OCI-LY1 (cell line): Measurements from ENCODE around the gene DHFR.

Source experiments
- H2AFZ ChIP-seq: fragments of 200-600 bp; sonication (generic), shearing (Covaris generic); 2 replicates; pipeline ENCODE4 v1.6.0; 2014; ENCODE audit warnings: antibody characterized with exemption, mild to moderate bottlenecking, low read length
- H3F3A ChIP-seq: fragments of 200-600 bp; sonication (generic), shearing (Covaris generic); 2 replicates; pipeline ENCODE4 v1.6.0; 2014; ENCODE audit warnings: mild to moderate bottlenecking, antibody characterized with exemption, low read length, moderate library complexity; ENCODE audit not compliant: insufficient read depth
- H3K27ac ChIP-seq: fragments of 200-600 bp; sonication (generic); 2 replicates; pipeline ENCODE4 v1.5.1; 2014; ENCODE audit warnings: low read length, mixed run types, mild to moderate bottlenecking, low read depth; ENCODE audit not compliant: poor library complexity, severe bottlenecking
- H3K27me3 ChIP-seq: fragments of 200-600 bp; sonication (generic); 2 replicates; pipeline ENCODE4 v1.6.0; 2014; ENCODE audit warnings: antibody characterized with exemption, mild to moderate bottlenecking, low read length, moderate library complexity; ENCODE audit not compliant: insufficient read depth
- H3K36me3 ChIP-seq: fragments of 200-600 bp; sonication (generic); 2 replicates; pipeline ENCODE4 v1.6.1; 2014; ENCODE audit warnings: mild to moderate bottlenecking, antibody characterized with exemption, low read length, moderate library complexity, mixed read lengths; ENCODE audit not compliant: insufficient read depth
- H3K4me1 ChIP-seq: fragments of 200-600 bp; sonication (generic); 2 replicates; pipeline ENCODE4 v1.5.1; 2014; ENCODE audit warnings: mild to moderate bottlenecking, low read length, moderate library complexity; ENCODE audit not compliant: insufficient read depth, severe bottlenecking
- H3K4me2 ChIP-seq: fragments of 200-600 bp; sonication (generic), shearing (Covaris generic); 2 replicates; pipeline ENCODE4 v1.6.1; 2014; ENCODE audit warnings: low read length
- H3K4me3 ChIP-seq: fragments of 200-600 bp; sonication (generic); 2 replicates; pipeline ENCODE4 v1.5.1; 2014; ENCODE audit warnings: low read length, low read depth, mild to moderate bottlenecking, mixed read lengths; ENCODE audit not compliant: poor library complexity, severe bottlenecking
- H3K79me2 ChIP-seq: fragments of 200-600 bp; shearing (Covaris generic); 2 replicates; pipeline ENCODE4 v1.6.1; 2016; ENCODE audit warnings: mixed run types, low read length, mixed read lengths; ENCODE audit not compliant: insufficient read depth
- H3K9ac ChIP-seq: fragments of 200-600 bp; sonication (generic), shearing (Covaris generic); 2 replicates; pipeline ENCODE4 v1.6.1; 2014; ENCODE audit warnings: mild to moderate bottlenecking, low read length, mixed read lengths
- H3K9me2 ChIP-seq: fragments of 200-600 bp; sonication (generic), shearing (Covaris generic); 2 replicates; pipeline ENCODE4 v1.6.1; 2014; ENCODE audit warnings: low read depth, mild to moderate bottlenecking, low read length, mixed read lengths
- H3K9me3 ChIP-seq: fragments of 200-600 bp; shearing (Covaris generic); 2 replicates; pipeline ENCODE4 v1.6.1; 2014; ENCODE audit warnings: low read length, mixed read lengths
- H4K20me1 ChIP-seq: fragments of 200-600 bp; sonication (generic), shearing (Covaris generic); 2 replicates; pipeline ENCODE4 v1.6.0; 2016; ENCODE audit warnings: mild to moderate bottlenecking, low read length; ENCODE audit not compliant: insufficient read depth
- EZH2 ChIP-seq: fragments of 200-600 bp; sonication (generic), shearing (Covaris generic); IDR thresholded peaks from 2 replicates; pipeline ENCODE4 v1.8.0; 2017; ENCODE audit warnings: borderline replicate concordance, mixed run types, mild to moderate bottlenecking, antibody characterized with exemption, low read length, moderate library complexity, mixed read lengths
- TF ChIP-seq, protein P1 (sequence below): fragments of 200-600 bp; sonication (generic), shearing (Covaris generic); IDR thresholded peaks from 2 replicates; pipeline ENCODE4 v1.5.1; 2017; ENCODE audit warnings: mild to moderate bottlenecking, antibody characterized with exemption, low read length, moderate library complexity, mixed read lengths

The DHFR gene

GRCh38 chr5:80577707-80578106 lies 77.1 kb downstream of the DHFR start:
- no peaks in the 10 kb centered on the region for H3F3A ChIP-seq
- H3K4me1 ChIP-seq: no peaks in the 10 kb centered on the region
- peaks cover 4% of the 10 kb centered on the region; the same call in 1 of the 2 replicates for H3K27me3 ChIP-seq
- no peak overlapping the region for H3K27ac ChIP-seq
- no peak overlapping the region for H2AFZ ChIP-seq
- TF ChIP-seq, protein P1, sequence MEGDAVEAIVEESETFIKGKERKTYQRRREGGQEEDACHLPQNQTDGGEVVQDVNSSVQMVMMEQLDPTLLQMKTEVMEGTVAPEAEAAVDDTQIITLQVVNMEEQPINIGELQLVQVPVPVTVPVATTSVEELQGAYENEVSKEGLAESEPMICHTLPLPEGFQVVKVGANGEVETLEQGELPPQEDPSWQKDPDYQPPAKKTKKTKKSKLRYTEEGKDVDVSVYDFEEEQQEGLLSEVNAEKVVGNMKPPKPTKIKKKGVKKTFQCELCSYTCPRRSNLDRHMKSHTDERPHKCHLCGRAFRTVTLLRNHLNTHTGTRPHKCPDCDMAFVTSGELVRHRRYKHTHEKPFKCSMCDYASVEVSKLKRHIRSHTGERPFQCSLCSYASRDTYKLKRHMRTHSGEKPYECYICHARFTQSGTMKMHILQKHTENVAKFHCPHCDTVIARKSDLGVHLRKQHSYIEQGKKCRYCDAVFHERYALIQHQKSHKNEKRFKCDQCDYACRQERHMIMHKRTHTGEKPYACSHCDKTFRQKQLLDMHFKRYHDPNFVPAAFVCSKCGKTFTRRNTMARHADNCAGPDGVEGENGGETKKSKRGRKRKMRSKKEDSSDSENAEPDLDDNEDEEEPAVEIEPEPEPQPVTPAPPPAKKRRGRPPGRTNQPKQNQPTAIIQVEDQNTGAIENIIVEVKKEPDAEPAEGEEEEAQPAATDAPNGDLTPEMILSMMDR: no peak
- TF ChIP-seq EZH2: no peak
- H3K36me3 ChIP-seq: no peaks in the 10 kb centered on the region
- H3K4me3 ChIP-seq: no peak overlapping the region
- H4K20me1 ChIP-seq: no peaks in the 10 kb centered on the region
- H3K9me3 ChIP-seq: no peaks in the 10 kb centered on the region
- no peaks in the 10 kb centered on the region for H3K9me2 ChIP-seq
- H3K79me2 ChIP-seq: no peaks in the 10 kb centered on the region
- H3K4me2 ChIP-seq: no peak overlapping the region
- no peak overlapping the region for H3K9ac ChIP-seq

- Histone ChIP-seq H3K4me2 (no peak overlapping the region), H3K4me1 (no peaks in the 10 kb centered on the region), H3K9me2 (no peaks in the 10 kb centered on the region), H3K9me3 (no peaks in the 10 kb centered on the region), H3K27me3 (peaks cover 4% of the 10 kb centered on the region; the same call in 1 of the 2 replicates), H3K36me3 (no peaks in the 10 kb centered on the region), H2AFZ (no peak overlapping the region), H3F3A (no peaks in the 10 kb centered on the region), H4K20me1 (no peaks in the 10 kb centered on the region), H3K27ac (no peak overlapping the region), H3K4me3 (no peak overlapping the region), H3K9ac (no peak overlapping the region), H3K79me2 (no peaks in the 10 kb centered on the region)
- no peak for TF ChIP-seq EZH2
- TF ChIP-seq, protein P1: no peak
Observed at GRCh38 chr5:80576383-80576782, 78.4 kb downstream of the DHFR start.
